Measurements from ENCODE around the gene USH2A.

GRCh38 chr1:215606564-215607168 lies 816.6 kb downstream of the USH2A start:
- TF ChIP-seq CTCF (IDR thresholded peaks at IDR 0.05) (peak; percentile 34 to 52 (median 48)), POLR2AphosphoS5 (IDR thresholded peaks at IDR 0.05) (no peak), POLR2A (IDR thresholded peaks at IDR 0.05; ENCODE audit: low read depth) (no peak)
